H1 (cell line): ENCODE data around the gene SLC30A3. TPM values are rescaled to one million over a fixed set of nuclear protein-coding genes. Genes with fewer than 3 reads are reported as not detected.

Experiments
- CTCF ChIA-PET: fragments of 300-600 bp; sonication (Branson Sonifier 250); formaldehyde crosslinking; loops from one replicate; lab custom pipeline; 2021; ENCODE audit not compliant: partially characterized antibody; lab: Charles Lee
- POLR2A ChIA-PET: fragments of 300-600 bp; sonication (Branson Sonifier 250); formaldehyde crosslinking; loops from one replicate; lab custom pipeline; 2021; ENCODE audit warnings: inconsistent platforms; ENCODE audit not compliant: partially characterized antibody; lab: Charles Lee
- DNase-seq, 2 experiments: peaks; one replicate each; pipeline versions ENCODE4 v3.0.0 to v3.0.0-alpha.2; 2010 to 2022; ENCODE audit warnings: low spot score in 2 of 2, low read depth in 1 of 2, mixed read lengths in 1 of 2
- FAIRE-seq: peaks from 2 replicates; lab custom pipeline; 2011; peaks lifted over from hg19 to GRCh38; lab: Jason Lieb, UNC
- H2AFZ ChIP-seq: 2 replicates; pipeline ENCODE4 v1.8.1; 2012; ENCODE audit warnings: low read length, inconsistent platforms
- H2AK5ac ChIP-seq: 2 replicates; pipeline ENCODE4 v1.6.1; 2013; ENCODE audit warnings: low read depth, low read length
- H2BK120ac ChIP-seq: replicated peaks from 2 replicates; pipeline ENCODE3; 2013; ENCODE audit warnings: low read depth, low read length, inconsistent platforms
- H2BK12ac ChIP-seq: 2 replicates; pipeline ENCODE4 v1.6.1; 2013; ENCODE audit warnings: low read depth, low read length
- H2BK15ac ChIP-seq: 2 replicates; pipeline ENCODE4 v1.6.1; 2013; ENCODE audit warnings: low read length
- H2BK20ac ChIP-seq: 2 replicates; pipeline ENCODE4 v1.6.1; 2013; ENCODE audit warnings: low read length
- H2BK5ac ChIP-seq: 2 replicates; pipeline ENCODE4 v1.6.1; 2013; ENCODE audit warnings: low read depth, low read length
- H3K14ac ChIP-seq: 2 replicates; pipeline ENCODE4 v1.6.1; 2013; ENCODE audit warnings: inconsistent platforms; ENCODE audit not compliant: insufficient read length
- H3K18ac ChIP-seq: 2 replicates; pipeline ENCODE4 v1.6.1; 2013; ENCODE audit warnings: low read length; ENCODE audit errors: extremely low read depth
- H3K23ac ChIP-seq: 2 replicates; pipeline ENCODE4 v1.6.1; 2013; ENCODE audit warnings: inconsistent platforms; ENCODE audit not compliant: insufficient read length
- H3K23me2 ChIP-seq: 2 replicates; pipeline ENCODE4 v1.6.1; 2013; ENCODE audit warnings: low read depth, low read length
- H3K27ac ChIP-seq: 2 replicates; pipeline ENCODE4 v1.6.1; 2011; ENCODE audit warnings: low read depth, low read length, inconsistent platforms
- H3K27me3 ChIP-seq, 4 experiments: replicated peaks in 1 of 4; 1 replicate in 1 of 4; 2 replicates in 3 of 4; pipeline versions ENCODE4 v1.6.1 to v1.8.1; 2011 to 2013; ENCODE audit warnings: low read length in 3 of 4, mild to moderate bottlenecking in 3 of 4, inconsistent platforms in 2 of 4, mixed read lengths in 2 of 4, moderate library complexity in 1 of 4; ENCODE audit not compliant: control insufficient read depth in 3 of 4, insufficient read depth in 3 of 4; ENCODE audit errors: extremely low read depth in 1 of 4
- H3K36me3 ChIP-seq, 4 experiments: 2 replicates each; pipeline versions ENCODE4 v1.6.1 to v1.8.1; 2011 to 2013; ENCODE audit warnings: mild to moderate bottlenecking in 4 of 4, low read length in 3 of 4, moderate library complexity in 2 of 4, control low read depth in 1 of 4, inconsistent platforms in 1 of 4; ENCODE audit not compliant: insufficient read depth in 4 of 4, control insufficient read depth in 2 of 4
- H3K4ac ChIP-seq: replicated peaks from 2 replicates; pipeline ENCODE3; 2013; ENCODE audit warnings: low read length, low read depth, mixed read lengths, inconsistent platforms; ENCODE audit not compliant: insufficient read length
- H3K4me1 ChIP-seq, 4 experiments: replicated peaks in 1 of 4; 1 replicate in 1 of 4; 2 replicates in 3 of 4; pipeline versions ENCODE4 v1.6.1 to v1.8.1; 2011 to 2013; ENCODE audit warnings: low read length in 3 of 4, inconsistent platforms in 2 of 4, mixed read lengths in 1 of 4; ENCODE audit not compliant: insufficient read depth in 4 of 4, control insufficient read depth in 3 of 4
- H3K4me2 ChIP-seq, 2 experiments: 2 replicates each; pipeline versions ENCODE4 v1.6.1 to v1.8.1; 2011 to 2013; ENCODE audit warnings: low read depth in 2 of 2, low read length in 2 of 2, control low read depth in 1 of 2, inconsistent platforms in 1 of 2, mild to moderate bottlenecking in 1 of 2; ENCODE audit not compliant: insufficient read depth in 1 of 2
- H3K4me3 ChIP-seq, 4 experiments: fragments of 200-600, 300-600 bp in 1 of 4; sonication (generic), shearing (Covaris generic), sonication (Bioruptor Twin) in 1 of 4; 2 replicates each; pipeline versions ENCODE4 v1.5.1 to v1.8.1; 2011 to 2016; ENCODE audit warnings: low read length in 4 of 4, low read depth in 3 of 4, control low read depth in 2 of 4, inconsistent platforms in 2 of 4, mild to moderate bottlenecking in 2 of 4, mixed read lengths in 1 of 4, moderate library complexity in 1 of 4; ENCODE audit not compliant: insufficient read depth in 2 of 4; ENCODE audit errors: extremely low read depth in 1 of 4
- H3K56ac ChIP-seq: replicated peaks from 2 replicates; pipeline ENCODE3; 2013; ENCODE audit warnings: low read depth, mild to moderate bottlenecking, mixed read lengths, low read length, inconsistent platforms; ENCODE audit not compliant: insufficient read length
- H3K79me1 ChIP-seq: 2 replicates; pipeline ENCODE4 v1.6.1; 2013; ENCODE audit warnings: low read depth, low read length, control low read depth
- H3K79me2 ChIP-seq, 2 experiments: 2 replicates each; pipeline versions ENCODE4 v1.6.1 to v1.8.1; 2012 to 2013; ENCODE audit warnings: low read length in 2 of 2, mild to moderate bottlenecking in 2 of 2, inconsistent platforms in 1 of 2; ENCODE audit not compliant: insufficient read depth in 2 of 2, control insufficient read depth in 1 of 2
- H3K9ac ChIP-seq, 4 experiments: replicated peaks in 1 of 4; 1 replicate in 1 of 4; 2 replicates in 3 of 4; pipeline versions ENCODE4 v1.6.1 to v1.8.1; 2011 to 2013; ENCODE audit warnings: low read depth in 3 of 4, low read length in 3 of 4, control low read depth in 2 of 4, mild to moderate bottlenecking in 2 of 4, moderate library complexity in 2 of 4, inconsistent platforms in 1 of 4; ENCODE audit errors: extremely low read depth in 1 of 4
- H3K9me3 ChIP-seq, 2 experiments: 2 replicates each; pipeline versions ENCODE4 v1.6.1 to v1.8.1; 2012 to 2013; ENCODE audit warnings: mild to moderate bottlenecking in 2 of 2, moderate library complexity in 2 of 2, control low read depth in 1 of 2, inconsistent platforms in 1 of 2, low read depth in 1 of 2, low read length in 1 of 2, mixed read lengths in 1 of 2; ENCODE audit not compliant: insufficient read depth in 2 of 2
- H4K20me1 ChIP-seq, 2 experiments: replicated peaks in 1 of 2; 2 replicates each; pipeline versions ENCODE3 to v1.8.1; 2011 to 2013; ENCODE audit warnings: inconsistent platforms in 2 of 2, low read length in 2 of 2, mild to moderate bottlenecking in 1 of 2; ENCODE audit not compliant: insufficient read depth in 2 of 2, control insufficient read depth in 1 of 2
- H4K5ac ChIP-seq: 2 replicates; pipeline ENCODE4 v1.6.1; 2013; ENCODE audit warnings: low read length, low read depth, mixed read lengths, inconsistent platforms; ENCODE audit not compliant: insufficient read length
- H4K8ac ChIP-seq: 2 replicates; pipeline ENCODE4 v1.8.0; 2013; ENCODE audit warnings: mild to moderate bottlenecking, moderate library complexity, low read length, inconsistent platforms; ENCODE audit not compliant: insufficient read depth; ENCODE audit errors: extremely low read depth
- H4K91ac ChIP-seq: replicated peaks from 2 replicates; pipeline ENCODE3; 2013; ENCODE audit warnings: low read length, mixed read lengths, inconsistent platforms; ENCODE audit not compliant: insufficient read length
- CEBPB ChIP-seq: IDR thresholded peaks from 2 replicates; pipeline ENCODE4 v1.6.1; 2012; ENCODE audit warnings: low read depth, low read length
- TAF1 ChIP-seq: IDR thresholded peaks from 2 replicates; pipeline ENCODE4 v1.6.1; 2011; ENCODE audit warnings: mild to moderate bottlenecking, low read depth, low read length
- WGBS, 2 experiments: shearing (Covaris generic) in 1 of 2; methylation state at CpG; one replicate each; pipeline versions ENCODE4 v1.1.6 to v1.1.7; 2013 to 2015; ENCODE audit warnings: low lambda C conversion rate in 2 of 2, mixed read lengths in 2 of 2, inconsistent platforms in 1 of 2, low coverage in 1 of 2, missing lambda C conversion rate in 1 of 2; ENCODE audit not compliant: insufficient replicate concordance in 2 of 2, insufficient coverage in 1 of 2, insufficient read length in 1 of 2; ENCODE audit errors: extremely low coverage in 1 of 2, missing lambda C conversion rate in 1 of 2; 5-methylcytosine and 5-hydroxymethylcytosine counted together
- polyA plus RNA-seq, 7 experiments: library from polyadenylated mRNA; depleted of rRNA in 3 of 7; stranded (reverse) in 5 of 7; unstranded in 2 of 7; fragments of >200 nt in 5 of 7; fragments of 200-250 nt in 2 of 7; gene quantifications; 1 replicate in 5 of 7; 2 replicates in 1 of 7; 4 replicates in 1 of 7; pipeline versions ENCODE4 v1.2.1 to v1.2.3, GENCODE V29; 2011 to 2013; ENCODE audit warnings: missing spikeins in 2 of 7, mixed read lengths in 2 of 7
- total RNA-seq: library from RNA; stranded (reverse); fragmentation: NEBNext Ultra II Directional; extraction: Animal tissue kit (Norgen Biotek cat#: 25700); gene quantifications from 2 replicates; pipeline ENCODE4 v1.2.1, GENCODE V29; 2021

Gene SLC30A3
- total and polyA plus RNA-seq, 2 of the 8 experiments (the other 6 are each of a cell fraction or from before 2014, with no cell fraction given), result 15.2 to 30.7 TPM

- no peak overlapping the region for H2BK12ac ChIP-seq
- no peaks in the 10 kb centered on the region for H3K79me1 ChIP-seq
- no peak for DNase-seq
- H3K4me3 ChIP-seq, result no peak overlapping the region
- no peaks in the 10 kb centered on the region for H3K23me2 ChIP-seq
- no peak overlapping the region for H3K27ac ChIP-seq
- H2AK5ac ChIP-seq, result no peak overlapping the region
- no peak for FAIRE-seq
- H3K18ac ChIP-seq, result no peak overlapping the region
- H3K79me2 ChIP-seq, result no peaks in the 10 kb centered on the region
- no peak overlapping the region for H3K4me2 ChIP-seq
- no peak overlapping the region for H3K9ac ChIP-seq
- no peak overlapping the region for H3K14ac ChIP-seq
- H2AFZ ChIP-seq, result no peak overlapping the region
- ChIA-PET CTCF (interaction anchor here (0.6 to 3.4 kb wide), 5 partner anchors 27 to 84 kb away, joined by 3 to 19 read pairs (median 3); no protein-coding TSS in a partner anchor), POLR2A (interaction anchor here (1.4 to 32.6 kb wide), 5 partner anchors 12 to 54 kb away, joined by 3 to 835 read pairs (median 51); partner anchors contain the start of genes CAD, DNAJC5G and TRIM54)
- no peak overlapping the region for H2BK15ac ChIP-seq
- H3K4ac ChIP-seq, result no peak overlapping the region
- no peak overlapping the region for H2BK5ac ChIP-seq
- no peak overlapping the region for H3K23ac ChIP-seq
- no peak overlapping the region for H2BK20ac ChIP-seq
- H4K20me1 ChIP-seq, result peaks cover 4 to 7% of the 10 kb centered on the region in 2 experiments
- TF ChIP-seq CEBPB (no peak), TAF1 (no peak)
- H3K4me1 ChIP-seq, result peaks cover 0 to 4% (median 2%) of the 10 kb centered on the region in 4 experiments; a peak in 6 of 7 replicates
- H4K91ac ChIP-seq, result no peak overlapping the region
- H2BK120ac ChIP-seq, result no peak overlapping the region
- H3K9me3 ChIP-seq, result no peaks in the 10 kb centered on the region
- H4K5ac ChIP-seq, result no peak overlapping the region
- H3K36me3 ChIP-seq, result peaks cover 26 to 41% (median 40%) of the 10 kb centered on the region in 4 experiments
- H3K27me3 ChIP-seq, result 0 out of 7 replicates have a peak, but pooled peaks cover 0 to 2% (median 0%) of the 10 kb centered on the region in 4 experiments
- 93% methylated on average over 4 of the region's 4 CpGs; no CpG with 5 or more reads in 1 of the 2 experiments for WGBS, 2 experiments
- H4K8ac ChIP-seq, result no peak overlapping the region
- no peak overlapping the region for H3K56ac ChIP-seq
Observed at GRCh38 chr2:27245626-27246025, 17.2 kb downstream of the SLC30A3 start.
